ENCODE data around the gene CCDC172. TPM values are rescaled to one million over a fixed set of nuclear protein-coding genes. Genes with fewer than 3 reads are reported as not detected.

CCDC172 gene
- total and polyA plus RNA-seq, 2 of the 13 experiments (the other 11 are each of a cell fraction or from before 2014, with no cell fraction given): not detected

GRCh38 chr10:116292493-116292892 is 31.8 kb upstream of the CCDC172 start:
- Histone ChIP-seq H3K9ac (ENCODE audit: insufficient read depth, low read depth, low read length) (no peak overlapping the region), H3K4me2 (ENCODE audit: low read depth, low read length) (no peak overlapping the region), H3K4me3 (replicated peaks in 1 of 3; ENCODE audit: insufficient read depth in 1 of 3, low read depth in 2 of 3, low read length in 3 of 3) (no peak overlapping the region), H3K4me1 (ENCODE audit: insufficient read depth, low read length) (no peaks in the 10 kb centered on the region), H4K20me1 (ENCODE audit: insufficient read depth, low read length) (no peaks in the 10 kb centered on the region), H2AFZ (ENCODE audit: low read length) (no peak overlapping the region), H3K79me2 (ENCODE audit: insufficient read depth, low read length) (no peaks in the 10 kb centered on the region), H3K27ac (ENCODE audit: extremely low read length, insufficient read depth, low read length) (no peak overlapping the region), H3K36me3 (replicated peaks in 1 of 2; ENCODE audit: control insufficient read depth in 1 of 2, insufficient read depth in 2 of 2, low read length in 2 of 2) (no peaks in the 10 kb centered on the region), H3K9me3 (ENCODE audit: low read length) (no peaks in the 10 kb centered on the region), H3K27me3 (ENCODE audit: control insufficient read depth in 1 of 2, insufficient read depth in 2 of 2, low read length in 2 of 2) (no peaks in the 10 kb centered on the region; a peak in 1 of 5 replicates)
- FAIRE-seq: no peak
- no peak for DNase-seq (ENCODE audit: low spot score)
- ChIA-PET CTCF (ENCODE audit: low intra/inter-chr PET ratio, low total read pairs) (no interaction called here), POLR2A (no interaction called here)
- ATAC-seq: no peak
- no TSS peak for BruUV-seq (replicated peaks)
- in situ Hi-C loops (cut with HindIII; ENCODE audit: extremely low pct_ligation_motif_present, low pct_unique_long_range_greater_than_20kb): no loop called here
- intact Hi-C loops (cut with micrococcal nuclease; ENCODE audit: unreplicated experiment): no loop called here
- TF ChIP-seq ZMYM4 (CRISPR knock-in tag; IDR thresholded peaks at IDR 0.05) (no peak), NFE2L2 (IDR thresholded peaks at IDR 0.05; ENCODE audit: low read length) (peak; percentile 87)

DNA sequence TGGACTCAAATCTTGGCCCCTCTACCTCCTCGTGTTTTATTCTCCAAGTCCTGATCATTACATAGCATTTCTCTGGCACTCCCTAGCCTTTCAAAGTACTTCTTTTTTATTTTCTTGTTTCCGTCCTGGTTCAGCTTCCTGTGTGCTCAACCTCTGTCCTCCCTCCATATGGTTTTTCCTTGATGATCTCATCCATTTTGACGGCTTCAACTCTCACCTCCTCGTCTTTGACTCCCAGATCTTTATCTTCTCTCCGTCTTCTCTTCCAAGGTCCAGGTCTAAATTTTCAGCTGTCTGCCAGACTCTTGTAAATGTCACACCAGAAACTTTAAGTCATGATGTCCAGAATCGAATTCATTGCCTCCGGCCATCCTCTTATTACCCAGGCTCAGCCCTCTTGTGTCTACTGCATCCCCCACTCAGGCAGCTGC is 27.9 kb upstream of the CCDC172 start:
- 10% methylated on average over 7 of the region's 7 CpGs for WGBS (ENCODE audit: low lambda C conversion rate)
- no TSS peak for BruUV-seq (replicated peaks)
- Histone ChIP-seq H2AFZ (ENCODE audit: low read length) (no peak overlapping the region), H3K9ac (ENCODE audit: insufficient read depth, low read depth, low read length) (no peak overlapping the region), H4K20me1 (ENCODE audit: insufficient read depth, low read length) (no peaks in the 10 kb centered on the region), H3K36me3 (replicated peaks in 1 of 2; ENCODE audit: control insufficient read depth in 1 of 2, insufficient read depth in 2 of 2, low read length in 2 of 2) (no peaks in the 10 kb centered on the region), H3K4me2 (ENCODE audit: low read depth, low read length) (no peak overlapping the region), H3K9me3 (ENCODE audit: low read length) (no peaks in the 10 kb centered on the region), H3K4me3 (replicated peaks in 1 of 3; ENCODE audit: insufficient read depth in 1 of 3, low read depth in 2 of 3, low read length in 3 of 3) (no peak overlapping the region), H3K27ac (ENCODE audit: extremely low read length, insufficient read depth, low read length) (no peak overlapping the region), H3K27me3 (ENCODE audit: control insufficient read depth in 1 of 2, insufficient read depth in 2 of 2, low read length in 2 of 2) (no peaks in the 10 kb centered on the region; a peak in 1 of 5 replicates), H3K79me2 (ENCODE audit: insufficient read depth, low read length) (no peaks in the 10 kb centered on the region), H3K4me1 (ENCODE audit: insufficient read depth, low read length) (no peaks in the 10 kb centered on the region)
- ATAC-seq: no peak
- FAIRE-seq: no peak
- no peak for DNase-seq (ENCODE audit: low spot score)
- ChIA-PET CTCF (ENCODE audit: low intra/inter-chr PET ratio, low total read pairs) (no interaction called here), POLR2A (no interaction called here)
- intact Hi-C loops (cut with micrococcal nuclease; ENCODE audit: unreplicated experiment): no loop called here
- in situ Hi-C loops (cut with HindIII; ENCODE audit: extremely low pct_ligation_motif_present, low pct_unique_long_range_greater_than_20kb): no loop called here
- TF ChIP-seq CHD4 (IDR thresholded peaks at IDR 0.05; ENCODE audit: borderline replicate concordance, low read length) (no peak), ZNF660 (CRISPR knock-in tag; IDR thresholded peaks at IDR 0.05; ENCODE audit: borderline replicate concordance, low read depth) (no peak), SOX13 (IDR thresholded peaks at IDR 0.05) (no peak), SOX13 (CRISPR knock-in tag; conservative IDR thresholded peaks at IDR 0.05 in 1 of 2, IDR thresholded peaks at IDR 0.05 in 1 of 2) (no peak), KIAA2018 (CRISPR knock-in tag; IDR thresholded peaks at IDR 0.05; ENCODE audit: borderline replicate concordance) (no peak), HOMEZ (CRISPR knock-in tag; IDR thresholded peaks at IDR 0.05; ENCODE audit: low read depth) (no peak), PLRG1 (conservative IDR thresholded peaks at IDR 0.05) (no peak)
